CD4-positive, alpha-beta memory T cell (primary cell): ENCODE data around the gene PHC1. TPM values are rescaled to one million over a fixed set of nuclear protein-coding genes. Genes with fewer than 3 reads are reported as not detected.
"Not testable (repeated sequence)": the region's sequence is repeated elsewhere in the genome, so short reads cannot be mapped to it uniquely, and the experiment has no call there.

Experiments used
- CTCF ChIA-PET: fragments of 350-600 bp; sonication (Branson Sonifier 250); formaldehyde crosslinking; loops from one replicate; lab custom pipeline; 2021; ENCODE audit warnings: inconsistent platforms; ENCODE audit not compliant: partially characterized antibody; lab: Charles Lee
- POLR2A ChIA-PET: fragments of 350-600 bp; sonication (Branson Sonifier 250); formaldehyde crosslinking; loops from one replicate; lab custom pipeline; 2021; ENCODE audit not compliant: partially characterized antibody; lab: Charles Lee
- DNase-seq, 5 donors: peaks; one replicate each; pipeline versions ENCODE4 v3.0.0 to v3.0.0-alpha.2; 2020 to 2022; ENCODE audit warnings: mixed read lengths in 1 of 5
- H3K27ac ChIP-seq: one replicate; pipeline ENCODE4 v1.7.0; 2013; ENCODE audit warnings: low read depth, low read length
- H3K27me3 ChIP-seq: 2 replicates; pipeline ENCODE4 v1.7.0; 2013; ENCODE audit warnings: mild to moderate bottlenecking, low read length, moderate library complexity; ENCODE audit not compliant: insufficient read depth
- H3K36me3 ChIP-seq: 2 replicates; pipeline ENCODE4 v1.7.0; 2013; ENCODE audit warnings: mild to moderate bottlenecking, low read length, moderate library complexity; ENCODE audit not compliant: insufficient read depth
- H3K4me1 ChIP-seq: 2 replicates; pipeline ENCODE4 v1.7.0; 2013; ENCODE audit warnings: mild to moderate bottlenecking, low read length, moderate library complexity; ENCODE audit not compliant: insufficient read depth
- H3K4me3 ChIP-seq, 2 donors: one replicate each; pipeline ENCODE4 v1.7.0; 2013; ENCODE audit warnings: low read length in 2 of 2, mild to moderate bottlenecking in 1 of 2
- H3K9me3 ChIP-seq, 2 donors: one replicate each; pipeline ENCODE4 v1.7.0; 2013; ENCODE audit warnings: low read length in 2 of 2, control low read depth in 1 of 2; ENCODE audit not compliant: control insufficient read depth in 1 of 2
- H3K27ac Mint-ChIP-seq, 7 donors: one replicate each; pipeline ENCODE4 v1.8.0; 2020 to 2021; ENCODE audit warnings: mixed read lengths in 7 of 7, mild to moderate bottlenecking in 6 of 7, inconsistent platforms in 3 of 7, moderate library complexity in 3 of 7
- H3K27me3 Mint-ChIP-seq, 2 donors: one replicate each; pipeline ENCODE4 v1.8.0; 2020 to 2021; ENCODE audit warnings: mixed read lengths in 2 of 2
- H3K36me3 Mint-ChIP-seq, 2 donors: one replicate each; pipeline ENCODE4 v1.8.0; 2020 to 2021; ENCODE audit warnings: mixed read lengths in 2 of 2, inconsistent platforms in 1 of 2, mild to moderate bottlenecking in 1 of 2
- H3K4me1 Mint-ChIP-seq, 4 donors: one replicate each; pipeline ENCODE4 v1.8.0; 2020 to 2021; ENCODE audit warnings: mixed read lengths in 4 of 4, mild to moderate bottlenecking in 1 of 4
- H3K4me3 Mint-ChIP-seq, 8 donors: one replicate each; pipeline ENCODE4 v1.8.0; 2020 to 2021; ENCODE audit warnings: mixed read lengths in 8 of 8, mild to moderate bottlenecking in 7 of 8, moderate library complexity in 6 of 8, inconsistent platforms in 3 of 8
- H3K9me3 Mint-ChIP-seq, 8 donors: one replicate each; pipeline ENCODE4 v1.8.0; 2020 to 2021; ENCODE audit warnings: mixed read lengths in 8 of 8, mild to moderate bottlenecking in 5 of 8, inconsistent platforms in 3 of 8, moderate library complexity in 1 of 8
- intact Hi-C: fragments of 100-400 bp; cut with micrococcal nuclease; formaldehyde crosslinking; loops from one replicate; pipeline ENCODE4 v1.15.1; 2023
- polyA plus RNA-seq, 2 donors: library from polyadenylated mRNA; unstranded; fragments of 300-500 nt; fragmentation: Illumina TruSeq; gene quantifications; one replicate each; pipeline ENCODE4 v1.2.3, GENCODE V29; 2021
- total RNA-seq, 2 experiments: library from RNA; stranded (reverse); gene quantifications; one replicate each; pipeline ENCODE4 v1.2.3, GENCODE V29; 2021

The PHC1 gene
- total and polyA plus RNA-seq, 4 experiments from 2014 or later: 22.3 to 52.8 (median 40.2) TPM

GRCh38 chr12:8897081-8897480 lies 17.2 kb upstream of the PHC1 start:
- H3K4me1 ChIP-seq: no peaks in the 10 kb centered on the region
- intact Hi-C loops: no loop called here
- Mint-ChIP-seq H3K36me3 (no peaks in the 10 kb centered on the region), H3K9me3 (no peaks in the 10 kb centered on the region), H3K4me3 (no peak overlapping the region), H3K27me3 (no peaks in the 10 kb centered on the region), H3K4me1 (no peaks in the 10 kb centered on the region), H3K27ac (peak overlapping the region in 1 of 7 donors; percentile 20)
- H3K36me3 ChIP-seq: no peaks in the 10 kb centered on the region
- H3K4me3 ChIP-seq: no peak overlapping the region
- no peaks in the 10 kb centered on the region for H3K27me3 ChIP-seq
- ChIA-PET CTCF (no interaction called here), POLR2A (no interaction called here)
- H3K27ac ChIP-seq: no peak overlapping the region
- DNase-seq: no peak
- no peaks in the 10 kb centered on the region for H3K9me3 ChIP-seq

- H3K27me3 Mint-ChIP-seq: peaks cover 0 to 6% of the 10 kb centered on the region in 2 donors
- no peak overlapping the region for H3K27ac ChIP-seq
- H3K4me3 Mint-ChIP-seq: no peak overlapping the region
- no peaks in the 10 kb centered on the region for H3K27me3 ChIP-seq
- peaks cover 0 to 3% (median 0%) of the 10 kb centered on the region in 4 donors for H3K4me1 Mint-ChIP-seq
- no peak overlapping the region for H3K27ac Mint-ChIP-seq
- no peak overlapping the region for H3K4me3 ChIP-seq
- H3K9me3 ChIP-seq: no peaks in the 10 kb centered on the region
- no peaks in the 10 kb centered on the region for H3K36me3 ChIP-seq
- DNase-seq: no peak
- H3K36me3 Mint-ChIP-seq: no peaks in the 10 kb centered on the region
- POLR2A ChIA-PET: no interaction called here
- H3K4me1 ChIP-seq: no peaks in the 10 kb centered on the region
- CTCF ChIA-PET: interaction anchor here (0.8 to 2.0 kb wide), 3 partner anchors 9 to 150 kb away, joined by 3 to 6 read pairs (median 3); no protein-coding TSS in a partner anchor
- intact Hi-C loops: no loop called here
- no peaks in the 10 kb centered on the region for H3K9me3 Mint-ChIP-seq
These were observed 14.5 kb upstream of the PHC1 start for GRCh38 chr12:8899830-8900229.

- H3K36me3 Mint-ChIP-seq, H3K27ac ChIP-seq, H3K4me3 ChIP-seq, H3K4me3 Mint-ChIP-seq, DNase-seq, H3K9me3 ChIP-seq, H3K27ac Mint-ChIP-seq, H3K27me3 ChIP-seq, POLR2A ChIA-PET, intact Hi-C loops, H3K4me1 ChIP-seq, H3K4me1 Mint-ChIP-seq, H3K27me3 Mint-ChIP-seq, H3K9me3 Mint-ChIP-seq, H3K36me3 ChIP-seq: not testable (repeated sequence)
- CTCF ChIA-PET: interaction anchor here (1.0 kb wide), 1 partner anchor 136 kb away, joined by 3 read pairs; no protein-coding TSS in a partner anchor
These were observed 11.6 kb upstream of the PHC1 start for GRCh38 chr12:8902703-8903102.

GRCh38 chr12:8903646-8904045 lies 10.7 kb upstream of the PHC1 start:
- no peak overlapping the region for H3K4me3 Mint-ChIP-seq
- peaks cover 0 to 3% (median 0%) of the 10 kb centered on the region in 4 donors for H3K4me1 Mint-ChIP-seq
- DNase-seq: no peak
- H3K36me3 Mint-ChIP-seq: no peaks in the 10 kb centered on the region
- H3K36me3 ChIP-seq: no peaks in the 10 kb centered on the region
- no peak overlapping the region for H3K4me3 ChIP-seq
- intact Hi-C loops: no loop called here
- no peak overlapping the region for H3K27ac ChIP-seq
- H3K9me3 ChIP-seq: no peaks in the 10 kb centered on the region
- CTCF ChIA-PET: interaction anchor here (1.0 kb wide), 2 partner anchors 9 to 135 kb away, joined by 3 read pairs; no protein-coding TSS in a partner anchor
- H3K27ac Mint-ChIP-seq: no peak overlapping the region
- POLR2A ChIA-PET: no interaction called here
- H3K9me3 Mint-ChIP-seq: no peaks in the 10 kb centered on the region
- H3K27me3 Mint-ChIP-seq: peaks cover 0 to 6% of the 10 kb centered on the region in 2 donors
- no peaks in the 10 kb centered on the region for H3K27me3 ChIP-seq
- H3K4me1 ChIP-seq: no peaks in the 10 kb centered on the region

GRCh38 chr12:8904665-8905064 lies 9.6 kb upstream of the PHC1 start:
- DNase-seq: no peak
- Mint-ChIP-seq H3K4me1 (peaks cover 0 to 3% (median 0%) of the 10 kb centered on the region in 4 donors), H3K27ac (no peak overlapping the region), H3K27me3 (peaks cover 0 to 6% of the 10 kb centered on the region in 2 donors), H3K4me3 (no peak overlapping the region), H3K36me3 (no peaks in the 10 kb centered on the region), H3K9me3 (no peaks in the 10 kb centered on the region)
- ChIA-PET POLR2A (no interaction called here), CTCF (interaction anchor here (1.0 to 3.5 kb wide), 2 partner anchors 10 to 14 kb away, joined by 3 to 14 read pairs; no protein-coding TSS in a partner anchor)
- intact Hi-C loops: no loop called here
- Histone ChIP-seq H3K9me3 (no peaks in the 10 kb centered on the region), H3K36me3 (no peaks in the 10 kb centered on the region), H3K4me1 (no peaks in the 10 kb centered on the region), H3K27me3 (no peaks in the 10 kb centered on the region), H3K4me3 (no peak overlapping the region), H3K27ac (no peak overlapping the region)

- Histone ChIP-seq H3K36me3 (no peaks in the 10 kb centered on the region), H3K9me3 (no peaks in the 10 kb centered on the region), H3K4me1 (no peaks in the 10 kb centered on the region), H3K27ac (no peak overlapping the region), H3K4me3 (no peak overlapping the region), H3K27me3 (no peaks in the 10 kb centered on the region)
- POLR2A ChIA-PET: no interaction called here
- Mint-ChIP-seq H3K4me3 (no peak overlapping the region), H3K36me3 (no peaks in the 10 kb centered on the region), H3K27ac (no peak overlapping the region), H3K9me3 (no peaks in the 10 kb centered on the region), H3K4me1 (peaks cover 0 to 3% (median 0%) of the 10 kb centered on the region in 4 donors), H3K27me3 (peaks cover 0 to 6% of the 10 kb centered on the region in 2 donors)
- CTCF ChIA-PET: interaction anchor here (3.5 kb wide), 1 partner anchor 15 kb away, joined by 14 read pairs; no protein-coding TSS in a partner anchor
- intact Hi-C loops: no loop called here
- no peak for DNase-seq
These were observed 8.8 kb upstream of the PHC1 start for GRCh38 chr12:8905546-8905945.

- no peaks in the 10 kb centered on the region for H3K9me3 ChIP-seq
- CTCF ChIA-PET: interaction anchor here (3.5 kb wide), 1 partner anchor 16 kb away, joined by 14 read pairs; no protein-coding TSS in a partner anchor
- no peaks in the 10 kb centered on the region for H3K27me3 ChIP-seq
- no peaks in the 10 kb centered on the region for H3K9me3 Mint-ChIP-seq
- H3K27me3 Mint-ChIP-seq: peaks cover 0 to 6% of the 10 kb centered on the region in 2 donors
- no peak overlapping the region for H3K27ac Mint-ChIP-seq
- intact Hi-C loops: no loop called here
- POLR2A ChIA-PET: no interaction called here
- no peak for DNase-seq
- no peaks in the 10 kb centered on the region for H3K36me3 ChIP-seq
- no peak overlapping the region for H3K4me3 Mint-ChIP-seq
- no peak overlapping the region for H3K4me3 ChIP-seq
- no peak overlapping the region for H3K27ac ChIP-seq
- no peaks in the 10 kb centered on the region for H3K4me1 ChIP-seq
- no peaks in the 10 kb centered on the region for H3K36me3 Mint-ChIP-seq
- H3K4me1 Mint-ChIP-seq: peaks cover 0 to 3% (median 0%) of the 10 kb centered on the region in 4 donors
These were observed 7.8 kb upstream of the PHC1 start for GRCh38 chr12:8906266-8907180.
